ENCODE measurements around the gene SH3RF1. TPM values are rescaled to one million over a fixed set of nuclear protein-coding genes. Genes with fewer than 3 reads are reported as not detected.

Gene SH3RF1
- total and polyA plus RNA-seq, 7 donors = 8.2 to 20.8 (median 12.5) TPM

DNA sequence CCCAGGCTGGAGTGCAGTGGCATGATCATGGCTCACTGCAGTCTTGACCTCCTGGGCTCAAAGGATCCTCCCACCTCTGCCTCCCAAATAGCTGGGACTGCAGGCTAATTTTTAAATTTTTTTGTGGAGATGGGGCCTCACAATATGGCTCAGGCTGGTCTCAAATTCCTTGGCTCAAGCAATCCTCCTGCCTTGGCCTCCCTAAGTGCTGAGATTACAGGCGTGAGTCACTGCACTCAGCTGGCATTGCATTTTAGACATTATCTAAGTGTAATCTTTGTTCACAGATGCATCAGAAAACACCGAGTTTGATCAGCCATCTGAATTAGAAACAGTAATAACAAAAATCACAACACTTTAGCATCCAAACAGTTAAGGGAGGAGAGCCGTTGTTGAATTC is 207.3 kb downstream of the SH3RF1 start:
- no peaks in the 10 kb centered on the region for H3K27me3 ChIP-seq
- peak overlapping the region in 1 of 4 donors; percentile 38 for H3K27ac ChIP-seq
- intact Hi-C loops (cut with DNase I) = no loop called here
- H3K9me3 ChIP-seq = no peaks in the 10 kb centered on the region
- no peak for TF ChIP-seq POLR2AphosphoS5 (IDR thresholded peaks at IDR 0.05)
- TF ChIP-seq, protein P1, sequence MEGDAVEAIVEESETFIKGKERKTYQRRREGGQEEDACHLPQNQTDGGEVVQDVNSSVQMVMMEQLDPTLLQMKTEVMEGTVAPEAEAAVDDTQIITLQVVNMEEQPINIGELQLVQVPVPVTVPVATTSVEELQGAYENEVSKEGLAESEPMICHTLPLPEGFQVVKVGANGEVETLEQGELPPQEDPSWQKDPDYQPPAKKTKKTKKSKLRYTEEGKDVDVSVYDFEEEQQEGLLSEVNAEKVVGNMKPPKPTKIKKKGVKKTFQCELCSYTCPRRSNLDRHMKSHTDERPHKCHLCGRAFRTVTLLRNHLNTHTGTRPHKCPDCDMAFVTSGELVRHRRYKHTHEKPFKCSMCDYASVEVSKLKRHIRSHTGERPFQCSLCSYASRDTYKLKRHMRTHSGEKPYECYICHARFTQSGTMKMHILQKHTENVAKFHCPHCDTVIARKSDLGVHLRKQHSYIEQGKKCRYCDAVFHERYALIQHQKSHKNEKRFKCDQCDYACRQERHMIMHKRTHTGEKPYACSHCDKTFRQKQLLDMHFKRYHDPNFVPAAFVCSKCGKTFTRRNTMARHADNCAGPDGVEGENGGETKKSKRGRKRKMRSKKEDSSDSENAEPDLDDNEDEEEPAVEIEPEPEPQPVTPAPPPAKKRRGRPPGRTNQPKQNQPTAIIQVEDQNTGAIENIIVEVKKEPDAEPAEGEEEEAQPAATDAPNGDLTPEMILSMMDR (IDR thresholded peaks at IDR 0.05) = no peak
- TF ChIP-seq EP300 (IDR thresholded peaks at IDR 0.05) = no peak
- TF ChIP-seq POLR2A (IDR thresholded peaks at IDR 0.05) = no peak
- no peaks in the 10 kb centered on the region for H3K36me3 ChIP-seq
- H3K4me3 ChIP-seq = no peak overlapping the region
- peaks cover 0 to 36% (median 15%) of the 10 kb centered on the region in 4 donors for H3K4me1 ChIP-seq
- WGBS, 2 donors = 76 to 86% methylated on average over 3 of the region's 3 CpGs
- no peak for DNase-seq

DNA sequence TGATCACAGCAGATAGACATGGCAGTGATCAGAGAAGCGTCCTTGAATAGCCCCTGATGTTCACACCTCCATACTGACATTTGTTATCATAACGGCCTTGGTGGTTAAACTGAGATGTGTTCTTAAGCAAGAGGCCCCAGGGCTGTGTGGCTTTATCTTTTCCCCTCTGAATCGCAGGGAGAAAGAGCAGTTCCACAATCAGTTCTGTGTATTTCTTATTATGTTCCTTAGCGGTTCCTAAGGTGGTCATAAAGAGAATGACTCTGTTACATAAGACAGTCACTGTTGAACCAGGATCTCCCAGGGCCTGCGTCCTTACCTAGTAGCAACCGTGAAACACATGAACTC is 207.9 kb downstream of the SH3RF1 start:
- 14 to 58% methylated on average over 6 of the region's 6 CpGs for WGBS, 2 donors
- Histone ChIP-seq H3K4me1 (peaks cover 0 to 36% (median 15%) of the 10 kb centered on the region in 4 donors), H3K9me3 (no peaks in the 10 kb centered on the region), H3K4me3 (no peak overlapping the region), H3K36me3 (no peaks in the 10 kb centered on the region), H3K27ac (peak overlapping the region; percentile 32 to 38 (median 38)), H3K27me3 (no peaks in the 10 kb centered on the region)
- no peak for DNase-seq
- intact Hi-C loops (cut with DNase I) = no loop called here
- TF ChIP-seq, protein P1 (IDR thresholded peaks at IDR 0.05) = no peak
- TF ChIP-seq POLR2A (IDR thresholded peaks at IDR 0.05) (no peak), EP300 (IDR thresholded peaks at IDR 0.05) (no peak), POLR2AphosphoS5 (IDR thresholded peaks at IDR 0.05) (no peak)

DNA sequence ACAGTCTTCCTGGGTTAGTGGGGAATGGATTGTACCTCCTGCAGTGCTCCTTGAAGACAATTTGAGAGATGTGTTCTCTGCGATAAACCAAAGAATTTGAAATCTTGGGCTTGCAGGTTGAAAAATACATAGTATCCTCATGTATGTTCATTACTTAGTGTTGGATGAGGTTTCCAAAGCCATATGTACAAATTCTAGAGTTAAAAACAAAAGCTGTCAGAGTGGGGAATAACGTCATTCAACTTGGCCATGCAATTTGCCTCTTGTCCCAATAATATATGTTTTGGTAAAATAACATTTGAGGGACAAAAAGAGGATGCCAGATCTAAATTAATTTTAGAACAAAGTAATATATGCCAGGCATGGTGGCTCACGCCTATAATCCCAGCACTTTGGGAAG is 209.4 kb downstream of the SH3RF1 start:
- Histone ChIP-seq H3K4me3 (no peak overlapping the region), H3K9me3 (no peaks in the 10 kb centered on the region), H3K27me3 (no peaks in the 10 kb centered on the region), H3K36me3 (no peaks in the 10 kb centered on the region), H3K4me1 (peaks cover 0 to 36% (median 15%) of the 10 kb centered on the region in 4 donors), H3K27ac (no peak overlapping the region)
- TF ChIP-seq EP300 (IDR thresholded peaks at IDR 0.05) (no peak), POLR2AphosphoS5 (IDR thresholded peaks at IDR 0.05) (no peak), POLR2A (IDR thresholded peaks at IDR 0.05) (no peak)
- TF ChIP-seq, protein P1 (IDR thresholded peaks at IDR 0.05) = no peak
- no peak for DNase-seq
- 89 to 97% methylated on average over 3 of the region's 3 CpGs for WGBS, 2 donors
- intact Hi-C loops (cut with DNase I) = no loop called here

DNA sequence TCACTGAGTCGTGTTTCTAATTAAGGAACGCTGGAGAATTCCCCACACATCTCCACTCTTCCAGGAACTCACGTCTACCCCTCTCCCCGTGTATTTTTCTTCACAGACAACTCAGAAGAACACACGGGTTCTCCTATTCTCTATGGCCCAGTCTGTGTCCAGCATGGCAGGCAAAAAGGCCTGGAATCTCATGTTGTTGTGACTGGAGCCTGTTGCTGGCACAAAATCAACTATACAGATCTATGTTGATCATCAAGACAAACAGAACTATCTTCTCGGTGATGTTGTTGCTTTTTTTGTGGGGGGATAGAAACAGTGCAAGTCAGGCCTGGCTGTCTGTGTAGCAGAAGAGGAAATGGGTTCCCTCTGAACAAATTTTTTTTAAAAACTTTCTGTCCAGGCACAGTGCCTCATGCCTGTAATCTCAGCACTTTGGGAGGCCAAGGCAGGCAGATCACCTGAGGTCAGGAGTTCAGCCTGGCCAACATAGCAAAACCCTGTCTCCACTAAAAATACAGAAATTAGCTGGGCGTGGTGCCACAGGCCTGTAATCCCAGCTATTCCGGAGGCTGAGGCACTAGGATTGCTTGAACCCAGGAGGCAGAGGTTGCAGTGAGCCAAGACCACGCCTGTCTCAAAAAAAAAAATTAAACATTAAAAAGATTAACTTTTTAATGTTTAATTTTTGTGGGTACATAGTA is 210.2 kb downstream of the SH3RF1 start:
- intact Hi-C loops (cut with DNase I) = no loop called here
- no peak for DNase-seq
- Histone ChIP-seq H3K27ac (peak overlapping the region; percentile 32 to 69 (median 38)), H3K4me3 (no peak overlapping the region), H3K36me3 (no peaks in the 10 kb centered on the region), H3K4me1 (peaks cover 0 to 36% (median 15%) of the 10 kb centered on the region in 4 donors), H3K27me3 (no peaks in the 10 kb centered on the region), H3K9me3 (no peaks in the 10 kb centered on the region)
- no peak for TF ChIP-seq POLR2A (IDR thresholded peaks at IDR 0.05)
- TF ChIP-seq, protein P1 (IDR thresholded peaks at IDR 0.05) = no peak
- no peak for TF ChIP-seq EP300 (IDR thresholded peaks at IDR 0.05)
- no peak for TF ChIP-seq POLR2AphosphoS5 (IDR thresholded peaks at IDR 0.05)
- WGBS, 2 donors = 60 to 72% methylated on average over 9 of the region's 9 CpGs

All from sigmoid colon (tissue), 7 donors.